Loucy (cell line): Measurements from ENCODE around the gene SDK1.

Source experiments
- EZH2phosphoT487 ChIP-seq: fragments of 200-600 bp; IDR thresholded peaks from 2 replicates; pipeline ENCODE4 v1.6.1; 2018; ENCODE audit warnings: antibody characterized with exemption, mild to moderate bottlenecking, moderate library complexity, borderline replicate concordance
- TF ChIP-seq, protein P1 (sequence below): fragments of 200-600 bp; sonication (generic); conservative IDR thresholded peaks from 2 replicates; pipeline ENCODE4 v1.5.1; 2014; ENCODE audit warnings: mild to moderate bottlenecking, antibody characterized with exemption, low read length

GRCh38 chr7:4043988-4044387 lies 742.9 kb downstream of the SDK1 start:
- TF ChIP-seq, protein P1, sequence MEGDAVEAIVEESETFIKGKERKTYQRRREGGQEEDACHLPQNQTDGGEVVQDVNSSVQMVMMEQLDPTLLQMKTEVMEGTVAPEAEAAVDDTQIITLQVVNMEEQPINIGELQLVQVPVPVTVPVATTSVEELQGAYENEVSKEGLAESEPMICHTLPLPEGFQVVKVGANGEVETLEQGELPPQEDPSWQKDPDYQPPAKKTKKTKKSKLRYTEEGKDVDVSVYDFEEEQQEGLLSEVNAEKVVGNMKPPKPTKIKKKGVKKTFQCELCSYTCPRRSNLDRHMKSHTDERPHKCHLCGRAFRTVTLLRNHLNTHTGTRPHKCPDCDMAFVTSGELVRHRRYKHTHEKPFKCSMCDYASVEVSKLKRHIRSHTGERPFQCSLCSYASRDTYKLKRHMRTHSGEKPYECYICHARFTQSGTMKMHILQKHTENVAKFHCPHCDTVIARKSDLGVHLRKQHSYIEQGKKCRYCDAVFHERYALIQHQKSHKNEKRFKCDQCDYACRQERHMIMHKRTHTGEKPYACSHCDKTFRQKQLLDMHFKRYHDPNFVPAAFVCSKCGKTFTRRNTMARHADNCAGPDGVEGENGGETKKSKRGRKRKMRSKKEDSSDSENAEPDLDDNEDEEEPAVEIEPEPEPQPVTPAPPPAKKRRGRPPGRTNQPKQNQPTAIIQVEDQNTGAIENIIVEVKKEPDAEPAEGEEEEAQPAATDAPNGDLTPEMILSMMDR: no peak
- no peak for TF ChIP-seq EZH2phosphoT487
